Fibroblast of lung (primary cell): ENCODE data around the gene PHTF1. TPM values are rescaled to one million over a fixed set of nuclear protein-coding genes. Genes with fewer than 3 reads are reported as not detected.

Experiments
- DNase-seq, 2 donors: peaks; one replicate each; pipeline versions ENCODE4 v3.0.0 to v3.0.0-alpha.2; 2010; ENCODE audit warnings: low read depth in 2 of 2
- H2AFZ ChIP-seq: 2 replicates; pipeline ENCODE4 v1.5.1; 2012; ENCODE audit warnings: low read length, control low read depth, inconsistent platforms
- H3K27ac ChIP-seq: 2 replicates; pipeline ENCODE4 v1.5.1; 2011; ENCODE audit warnings: low read length, control low read depth; ENCODE audit not compliant: insufficient read depth
- H3K27me3 ChIP-seq: 2 replicates; pipeline ENCODE4 v1.5.1; 2011; ENCODE audit warnings: mild to moderate bottlenecking, low read length; ENCODE audit not compliant: control insufficient read depth, insufficient read depth
- H3K36me3 ChIP-seq: 2 replicates; pipeline ENCODE4 v1.5.1; 2011; ENCODE audit warnings: low read length; ENCODE audit not compliant: control insufficient read depth, insufficient read depth
- H3K4me1 ChIP-seq: 2 replicates; pipeline ENCODE4 v1.5.1; 2011; ENCODE audit warnings: low read length; ENCODE audit not compliant: control insufficient read depth, insufficient read depth; ENCODE audit errors: extremely low read depth
- H3K4me2 ChIP-seq: 2 replicates; pipeline ENCODE4 v1.5.1; 2011; ENCODE audit warnings: low read length, control low read depth; ENCODE audit not compliant: insufficient read depth; ENCODE audit errors: extremely low read depth
- H3K4me3 ChIP-seq, 4 experiments: fragments of 200-600 bp in 1 of 4; sonication (generic) in 1 of 4; replicated peaks in 1 of 4; 2 replicates each; pipeline ENCODE4 v1.5.1; 2011 to 2016; ENCODE audit warnings: low read length in 4 of 4, low read depth in 3 of 4, mild to moderate bottlenecking in 3 of 4, control low read depth in 2 of 4, inconsistent platforms in 1 of 4, mixed read lengths in 1 of 4; ENCODE audit not compliant: insufficient read depth in 1 of 4; ENCODE audit errors: control extremely low read depth in 1 of 4
- H3K79me2 ChIP-seq: 2 replicates; pipeline ENCODE4 v1.5.1; 2012; ENCODE audit warnings: mild to moderate bottlenecking, low read length, inconsistent platforms; ENCODE audit not compliant: control insufficient read depth, insufficient read depth
- H3K9ac ChIP-seq: 2 replicates; pipeline ENCODE4 v1.5.1; 2011; ENCODE audit warnings: mild to moderate bottlenecking, low read length, control low read depth; ENCODE audit not compliant: insufficient read depth
- H3K9me3 ChIP-seq: 2 replicates; pipeline ENCODE4 v1.5.1; 2012; ENCODE audit warnings: low read depth, low read length; ENCODE audit not compliant: control insufficient read depth, insufficient read depth
- H4K20me1 ChIP-seq: 2 replicates; pipeline ENCODE4 v1.5.1; 2011; ENCODE audit warnings: low read length; ENCODE audit not compliant: control insufficient read depth, insufficient read depth; ENCODE audit errors: extremely low read depth
- EZH2 ChIP-seq: IDR thresholded peaks from 2 replicates; pipeline ENCODE4 v1.5.1; 2012; ENCODE audit warnings: low read length, control low read depth, mild to moderate bottlenecking; ENCODE audit errors: missing control alignments
- polyA plus RNA-seq, 2 donors: library from polyadenylated mRNA; depleted of rRNA in 1 of 2; stranded (reverse) in 1 of 2; unstranded in 1 of 2; fragments of >200 nt; gene quantifications; 2 replicates each; pipeline ENCODE4 v1.2.1, GENCODE V29; 2011 to 2012; ENCODE audit warnings: missing spikeins in 1 of 2
- total RNA-seq: library from RNA; depleted of rRNA; stranded (reverse); fragments of >200 nt; gene quantifications from 2 replicates; pipeline ENCODE4 v1.2.1, GENCODE V29; 2014
- TF ChIP-seq, protein P1 (sequence below), 2 donors: IDR thresholded peaks in 1 of 2; conservative IDR thresholded peaks in 1 of 2; 1 replicate in 1 of 2; 2 replicates in 1 of 2; pipeline ENCODE4 v1.5.1; 2011 to 2012; ENCODE audit warnings: low read length in 2 of 2, control low read depth in 1 of 2, inconsistent platforms in 1 of 2, low read depth in 1 of 2, mild to moderate bottlenecking in 1 of 2

Gene PHTF1
- total and polyA plus RNA-seq, 2 donors (not counting 1 experiment from before 2014, with no cell fraction given) = 15.4 to 36.3 TPM

GRCh38 chr1:113701429-113701828 lies 57.9 kb downstream of the PHTF1 start:
- TF ChIP-seq, protein P1, sequence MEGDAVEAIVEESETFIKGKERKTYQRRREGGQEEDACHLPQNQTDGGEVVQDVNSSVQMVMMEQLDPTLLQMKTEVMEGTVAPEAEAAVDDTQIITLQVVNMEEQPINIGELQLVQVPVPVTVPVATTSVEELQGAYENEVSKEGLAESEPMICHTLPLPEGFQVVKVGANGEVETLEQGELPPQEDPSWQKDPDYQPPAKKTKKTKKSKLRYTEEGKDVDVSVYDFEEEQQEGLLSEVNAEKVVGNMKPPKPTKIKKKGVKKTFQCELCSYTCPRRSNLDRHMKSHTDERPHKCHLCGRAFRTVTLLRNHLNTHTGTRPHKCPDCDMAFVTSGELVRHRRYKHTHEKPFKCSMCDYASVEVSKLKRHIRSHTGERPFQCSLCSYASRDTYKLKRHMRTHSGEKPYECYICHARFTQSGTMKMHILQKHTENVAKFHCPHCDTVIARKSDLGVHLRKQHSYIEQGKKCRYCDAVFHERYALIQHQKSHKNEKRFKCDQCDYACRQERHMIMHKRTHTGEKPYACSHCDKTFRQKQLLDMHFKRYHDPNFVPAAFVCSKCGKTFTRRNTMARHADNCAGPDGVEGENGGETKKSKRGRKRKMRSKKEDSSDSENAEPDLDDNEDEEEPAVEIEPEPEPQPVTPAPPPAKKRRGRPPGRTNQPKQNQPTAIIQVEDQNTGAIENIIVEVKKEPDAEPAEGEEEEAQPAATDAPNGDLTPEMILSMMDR (conservative IDR thresholded peaks at IDR 0.05 in 1 of 2, IDR thresholded peaks at IDR 0.05 in 1 of 2; ENCODE audit: low read depth in 1 of 2, low read length in 2 of 2) = no peak
- no peak for TF ChIP-seq EZH2
- Histone ChIP-seq H3K9me3 (no peaks in the 10 kb centered on the region), H3K4me3 (no peak overlapping the region), H4K20me1 (no peaks in the 10 kb centered on the region), H3K27me3 (no peaks in the 10 kb centered on the region), H3K4me1 (no peaks in the 10 kb centered on the region), H3K27ac (no peak overlapping the region), H2AFZ (no peak overlapping the region), H3K79me2 (no peaks in the 10 kb centered on the region), H3K4me2 (no peak overlapping the region), H3K9ac (no peak overlapping the region), H3K36me3 (peaks cover 4% of the 10 kb centered on the region)
- DNase-seq = peak in 1 of 2 donors; percentile 13

- H3K4me1 ChIP-seq = no peaks in the 10 kb centered on the region
- TF ChIP-seq EZH2 = no peak
- TF ChIP-seq, protein P1 (conservative IDR thresholded peaks at IDR 0.05 in 1 of 2, IDR thresholded peaks at IDR 0.05 in 1 of 2; ENCODE audit: low read depth in 1 of 2, low read length in 2 of 2) = no peak
- no peaks in the 10 kb centered on the region for H4K20me1 ChIP-seq
- DNase-seq = no peak
- H3K9ac ChIP-seq = no peak overlapping the region
- H3K9me3 ChIP-seq = no peaks in the 10 kb centered on the region
- no peaks in the 10 kb centered on the region for H3K79me2 ChIP-seq
- H3K4me2 ChIP-seq = no peak overlapping the region
- no peak overlapping the region for H3K27ac ChIP-seq
- peaks cover 4% of the 10 kb centered on the region for H3K36me3 ChIP-seq
- H3K27me3 ChIP-seq = no peaks in the 10 kb centered on the region
- no peak overlapping the region for H2AFZ ChIP-seq
- no peak overlapping the region for H3K4me3 ChIP-seq
Observed at GRCh38 chr1:113694910-113695309, 64.4 kb downstream of the PHTF1 start.

DNA sequence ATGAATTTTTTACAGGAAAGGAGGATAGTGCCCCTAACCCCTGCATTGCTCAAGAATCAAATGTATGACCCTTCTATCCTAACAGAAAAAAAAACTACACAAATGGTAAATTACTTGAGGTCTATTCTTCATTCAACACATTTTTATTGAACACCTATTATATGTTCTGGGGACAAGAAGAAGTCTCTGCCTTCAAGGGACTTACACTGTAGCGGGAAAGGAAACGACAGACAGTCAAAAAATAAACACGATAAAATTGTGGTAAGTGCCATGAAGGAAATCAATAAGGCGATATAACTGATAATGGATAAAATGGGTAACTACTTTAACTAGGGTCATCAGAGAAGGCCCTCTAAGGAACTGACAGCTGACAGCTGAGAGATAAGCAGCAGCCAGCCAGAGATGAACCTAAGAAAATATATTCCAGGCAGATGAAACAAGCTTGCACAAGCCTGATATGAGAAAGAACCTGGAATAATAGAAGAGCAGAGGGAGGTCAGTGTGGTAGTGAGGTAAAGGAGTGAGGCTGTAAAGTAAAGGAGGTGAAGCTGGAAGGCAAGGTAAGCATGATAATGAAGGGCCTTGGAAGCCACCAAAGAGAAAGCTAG lies 66.4 kb downstream of the PHTF1 start:
- no peaks in the 10 kb centered on the region for H3K79me2 ChIP-seq
- H2AFZ ChIP-seq = no peak overlapping the region
- H3K27ac ChIP-seq = no peak overlapping the region
- H3K27me3 ChIP-seq = no peaks in the 10 kb centered on the region
- H3K9ac ChIP-seq = no peak overlapping the region
- no peaks in the 10 kb centered on the region for H4K20me1 ChIP-seq
- no peaks in the 10 kb centered on the region for H3K36me3 ChIP-seq
- no peaks in the 10 kb centered on the region for H3K9me3 ChIP-seq
- H3K4me1 ChIP-seq = no peaks in the 10 kb centered on the region
- no peak for DNase-seq
- H3K4me3 ChIP-seq = no peak overlapping the region
- no peak overlapping the region for H3K4me2 ChIP-seq
- TF ChIP-seq, protein P1 (conservative IDR thresholded peaks at IDR 0.05 in 1 of 2, IDR thresholded peaks at IDR 0.05 in 1 of 2; ENCODE audit: low read depth in 1 of 2, low read length in 2 of 2) = no peak
- no peak for TF ChIP-seq EZH2
